ENCODE results near the gene VAV2. TPM values are rescaled to one million over a fixed set of nuclear protein-coding genes. Genes with fewer than 3 reads are reported as not detected.

The VAV2 gene
- total RNA-seq, 1 donor from 2014 or later = 80.6 TPM

DNA sequence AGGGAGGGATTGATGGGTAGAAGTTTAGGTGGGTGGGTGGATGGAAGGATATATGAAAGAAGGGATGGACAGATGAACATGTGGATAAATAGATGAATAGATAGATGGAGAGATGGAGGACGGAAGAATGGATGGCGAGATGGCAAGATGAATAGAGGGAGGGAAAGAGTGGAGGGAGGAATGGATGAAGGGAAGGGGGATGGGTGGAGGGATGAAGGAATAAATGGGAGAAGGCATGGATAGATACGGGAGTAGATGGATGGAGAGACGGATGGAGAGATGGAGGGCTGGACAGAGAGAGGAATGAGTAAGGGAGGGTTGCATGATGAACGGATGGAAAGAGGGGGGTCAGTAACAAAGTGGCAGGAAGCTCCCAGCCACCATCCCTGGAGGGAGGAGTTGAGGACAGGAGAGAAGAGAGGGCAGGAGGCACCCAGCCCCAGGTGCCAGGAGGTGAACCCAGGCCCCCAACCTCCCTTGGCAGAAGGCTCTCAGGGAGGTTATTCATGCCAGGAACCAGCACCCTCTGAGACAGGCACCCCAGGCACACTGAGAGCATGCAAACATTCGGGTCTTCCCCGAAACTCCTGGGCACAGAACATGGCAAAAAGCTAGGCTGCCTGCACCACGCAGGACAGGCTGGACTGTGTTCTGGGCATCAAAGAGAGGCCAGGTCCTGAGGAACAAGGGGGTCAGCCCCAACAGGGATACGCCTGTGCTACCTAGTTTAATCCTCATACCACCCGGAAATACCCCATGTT, 263.1 kb downstream of the VAV2 start:
- Mint-ChIP-seq H3K9me3 (ENCODE audit: low read depth) (peaks cover under 1% of the 10 kb centered on the region), H3K27me3 (peaks cover 7% of the 10 kb centered on the region), H3K27ac (no peak overlapping the region), H3K4me1 (ENCODE audit: low read depth) (no peaks in the 10 kb centered on the region), H3K36me3 (ENCODE audit: insufficient read depth) (no peaks in the 10 kb centered on the region), H3K4me3 (ENCODE audit: low read depth) (no peak overlapping the region)
- TF ChIP-seq CTCF (IDR thresholded peaks at IDR 0.05; ENCODE audit: unreplicated experiment) = no peak
- peak; percentile 5 for DNase-seq (ENCODE audit: low spot score, unreplicated experiment)

GRCh38 chr9:133727876-133728441, 264.2 kb downstream of the VAV2 start:
- Mint-ChIP-seq H3K27me3 (peaks cover 7% of the 10 kb centered on the region), H3K9me3 (ENCODE audit: low read depth) (peaks cover 3% of the 10 kb centered on the region)

DNA sequence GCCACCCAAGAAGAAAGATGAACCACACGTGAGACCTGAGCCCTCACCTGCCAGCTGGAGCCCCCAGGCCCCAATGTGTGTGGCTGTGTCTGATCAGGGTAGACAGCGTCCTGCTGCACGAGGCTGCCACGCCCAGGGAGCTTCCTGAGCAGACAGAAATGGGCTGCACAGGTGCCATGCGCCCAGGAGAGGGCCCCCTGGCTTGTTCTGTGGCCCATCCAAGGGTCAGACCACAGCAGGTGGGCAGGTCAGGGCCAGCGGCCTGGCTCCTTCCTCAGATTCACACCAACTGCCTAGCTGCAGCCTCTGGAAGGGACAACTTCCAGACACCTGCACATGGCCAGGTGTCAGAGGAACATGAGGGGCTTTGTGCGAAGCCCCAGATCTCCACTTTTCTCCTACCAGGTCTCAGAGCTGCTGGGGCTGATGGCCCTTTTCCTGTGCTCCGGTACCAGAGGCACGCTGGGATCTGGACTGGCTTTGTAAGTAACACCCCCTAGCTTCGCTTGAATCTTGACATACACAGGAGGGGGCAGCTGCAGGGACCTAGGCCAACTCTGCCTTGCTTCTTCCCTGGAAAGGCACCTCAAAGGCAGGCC, 264.7 kb downstream of the VAV2 start:
- Mint-ChIP-seq H3K27ac (no peak overlapping the region), H3K4me3 (ENCODE audit: low read depth) (no peak overlapping the region), H3K27me3 (peaks cover 7% of the 10 kb centered on the region), H3K4me1 (ENCODE audit: low read depth) (no peaks in the 10 kb centered on the region), H3K9me3 (ENCODE audit: low read depth) (peaks cover 3% of the 10 kb centered on the region), H3K36me3 (ENCODE audit: insufficient read depth) (peaks cover 2% of the 10 kb centered on the region)
- peak; percentile 20 for TF ChIP-seq CTCF (IDR thresholded peaks at IDR 0.05; ENCODE audit: unreplicated experiment)
- no peak for DNase-seq (ENCODE audit: low spot score, unreplicated experiment)

More at GRCh38 chr9:133727876-133728441, 264.2 kb downstream of the VAV2 start:
- H3K4me3 Mint-ChIP-seq (ENCODE audit: low read depth) = no peak overlapping the region
- TF ChIP-seq CTCF (IDR thresholded peaks at IDR 0.05; ENCODE audit: unreplicated experiment) = no peak
- no peak overlapping the region for H3K27ac Mint-ChIP-seq
- peaks cover 2% of the 10 kb centered on the region for H3K36me3 Mint-ChIP-seq (ENCODE audit: insufficient read depth)
- peak; percentile 5 for DNase-seq (ENCODE audit: low spot score, unreplicated experiment)
- no peaks in the 10 kb centered on the region for H3K4me1 Mint-ChIP-seq (ENCODE audit: low read depth)

GRCh38 chr9:133726401-133727276, 265.5 kb downstream of the VAV2 start:
- no peak overlapping the region for H3K4me3 Mint-ChIP-seq (ENCODE audit: low read depth)
- H3K4me1 Mint-ChIP-seq (ENCODE audit: low read depth) = no peaks in the 10 kb centered on the region
- H3K27ac Mint-ChIP-seq = peak overlapping the region; percentile 73
- DNase-seq (ENCODE audit: low spot score, unreplicated experiment) = no peak
- peaks cover 7% of the 10 kb centered on the region for H3K27me3 Mint-ChIP-seq
- peaks cover 3% of the 10 kb centered on the region for H3K9me3 Mint-ChIP-seq (ENCODE audit: low read depth)
- peak; percentile 67 for TF ChIP-seq CTCF (IDR thresholded peaks at IDR 0.05; ENCODE audit: unreplicated experiment)
- H3K36me3 Mint-ChIP-seq (ENCODE audit: insufficient read depth) = peaks cover 2% of the 10 kb centered on the region

DNA sequence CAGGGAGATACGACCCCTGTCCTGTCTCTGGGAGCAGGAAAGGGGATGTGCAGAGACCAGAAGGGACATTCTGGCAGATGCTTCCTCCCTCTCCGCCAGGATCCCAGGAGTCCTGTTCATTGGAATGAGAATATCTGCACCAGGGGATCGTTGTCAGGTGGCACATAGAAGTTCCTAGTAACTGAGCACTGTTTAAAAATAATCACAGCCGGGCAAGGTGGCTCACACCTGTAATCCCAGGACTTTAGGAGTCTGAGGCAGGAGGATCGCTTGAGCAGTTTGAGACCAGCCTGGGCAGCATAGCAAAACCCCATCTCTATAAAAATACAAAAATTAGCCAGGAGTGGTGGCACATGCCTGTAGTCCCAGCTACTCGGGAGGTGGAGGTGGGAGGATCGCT, 266.2 kb downstream of the VAV2 start:
- H3K9me3 Mint-ChIP-seq (ENCODE audit: low read depth) = peaks cover 3% of the 10 kb centered on the region
- no peak overlapping the region for H3K4me3 Mint-ChIP-seq (ENCODE audit: low read depth)
- H3K27me3 Mint-ChIP-seq = peaks cover 7% of the 10 kb centered on the region
- DNase-seq (ENCODE audit: low spot score, unreplicated experiment) = no peak
- no peaks in the 10 kb centered on the region for H3K4me1 Mint-ChIP-seq (ENCODE audit: low read depth)
- TF ChIP-seq CTCF (IDR thresholded peaks at IDR 0.05; ENCODE audit: unreplicated experiment) = no peak
- peaks cover 2% of the 10 kb centered on the region for H3K36me3 Mint-ChIP-seq (ENCODE audit: insufficient read depth)
- H3K27ac Mint-ChIP-seq = no peak overlapping the region

Data from progenitor cell of endocrine pancreas (in vitro differentiated cells).